Prostate gland (tissue), 2 donors: ENCODE measurements around the gene GAS1. TPM values are rescaled to one million over a fixed set of nuclear protein-coding genes. Genes with fewer than 3 reads are reported as not detected.

Experiments
- DNase-seq: peaks from one replicate; pipeline ENCODE4 v3.0.0-alpha.2; 2019; ENCODE audit warnings: low spot score
- H3K27ac ChIP-seq, 2 donors: fragments of 200-600 bp; sonication (generic); 2 replicates each; pipeline ENCODE4 v1.5.1; 2017 to 2019
- H3K27me3 ChIP-seq: fragments of 200-600 bp; sonication (generic); replicated peaks from 2 replicates; pipeline ENCODE4 v1.5.1; 2019; ENCODE audit not compliant: insufficient read depth
- H3K36me3 ChIP-seq, 2 donors: fragments of 200-600 bp; sonication (generic); 1 replicate in 1 of 2; 2 replicates in 1 of 2; pipeline versions ENCODE4 v1.5.1 to v1.8.1; 2017 to 2019
- H3K4me1 ChIP-seq: fragments of 200-600 bp; sonication (generic); replicated peaks from 2 replicates; pipeline ENCODE4 v1.5.1; 2019
- H3K4me3 ChIP-seq, 2 donors: fragments of 200-600 bp; sonication (generic); 2 replicates each; pipeline ENCODE4 v1.5.1; 2017 to 2019
- H3K9me3 ChIP-seq: fragments of 200-600 bp; sonication (generic); 2 replicates; pipeline ENCODE4 v1.5.1; 2017
- POLR2A ChIP-seq: fragments of 450-650 bp; IDR thresholded peaks from one replicate; pipeline ENCODE4 v1.6.1; 2016; ENCODE audit warnings: antibody characterized with exemption, mild to moderate bottlenecking
- POLR2AphosphoS5 ChIP-seq: sonication (generic); formaldehyde crosslinking; IDR thresholded peaks from one replicate; pipeline ENCODE4 v1.6.1; 2017; ENCODE audit warnings: antibody characterized with exemption
- WGBS: methylation state at CpG from one replicate; pipeline ENCODE4 v1.1.5; 2018; 5-methylcytosine and 5-hydroxymethylcytosine counted together
- intact Hi-C: fragments of 100-400 bp; cut with DNase I; formaldehyde crosslinking; loops from one replicate; pipeline ENCODE4 v1.14.2; 2022
- total RNA-seq, 2 donors: library from RNA; depleted of rRNA; stranded (reverse); fragments of >200 nt; gene quantifications; one replicate each; pipeline ENCODE4 v1.1.0, GENCODE V29; 2016
- TF ChIP-seq, protein P1 (sequence below), 4 experiments: fragments of 200-600 bp in 2 of 4; fragments of 450-650 bp in 2 of 4; sonication (generic) in 2 of 4; IDR thresholded peaks; 1 replicate in 3 of 4; 2 replicates in 1 of 4; pipeline ENCODE4 v1.5.1; 2016 to 2019; ENCODE audit warnings: antibody characterized with exemption in 4 of 4, mild to moderate bottlenecking in 2 of 4, moderate library complexity in 2 of 4

The GAS1 gene, protein sequence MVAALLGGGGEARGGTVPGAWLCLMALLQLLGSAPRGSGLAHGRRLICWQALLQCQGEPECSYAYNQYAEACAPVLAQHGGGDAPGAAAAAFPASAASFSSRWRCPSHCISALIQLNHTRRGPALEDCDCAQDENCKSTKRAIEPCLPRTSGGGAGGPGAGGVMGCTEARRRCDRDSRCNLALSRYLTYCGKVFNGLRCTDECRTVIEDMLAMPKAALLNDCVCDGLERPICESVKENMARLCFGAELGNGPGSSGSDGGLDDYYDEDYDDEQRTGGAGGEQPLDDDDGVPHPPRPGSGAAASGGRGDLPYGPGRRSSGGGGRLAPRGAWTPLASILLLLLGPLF
- 10 to 100 TPM; 41.9 to 82.1 TPM for total RNA-seq

DNA sequence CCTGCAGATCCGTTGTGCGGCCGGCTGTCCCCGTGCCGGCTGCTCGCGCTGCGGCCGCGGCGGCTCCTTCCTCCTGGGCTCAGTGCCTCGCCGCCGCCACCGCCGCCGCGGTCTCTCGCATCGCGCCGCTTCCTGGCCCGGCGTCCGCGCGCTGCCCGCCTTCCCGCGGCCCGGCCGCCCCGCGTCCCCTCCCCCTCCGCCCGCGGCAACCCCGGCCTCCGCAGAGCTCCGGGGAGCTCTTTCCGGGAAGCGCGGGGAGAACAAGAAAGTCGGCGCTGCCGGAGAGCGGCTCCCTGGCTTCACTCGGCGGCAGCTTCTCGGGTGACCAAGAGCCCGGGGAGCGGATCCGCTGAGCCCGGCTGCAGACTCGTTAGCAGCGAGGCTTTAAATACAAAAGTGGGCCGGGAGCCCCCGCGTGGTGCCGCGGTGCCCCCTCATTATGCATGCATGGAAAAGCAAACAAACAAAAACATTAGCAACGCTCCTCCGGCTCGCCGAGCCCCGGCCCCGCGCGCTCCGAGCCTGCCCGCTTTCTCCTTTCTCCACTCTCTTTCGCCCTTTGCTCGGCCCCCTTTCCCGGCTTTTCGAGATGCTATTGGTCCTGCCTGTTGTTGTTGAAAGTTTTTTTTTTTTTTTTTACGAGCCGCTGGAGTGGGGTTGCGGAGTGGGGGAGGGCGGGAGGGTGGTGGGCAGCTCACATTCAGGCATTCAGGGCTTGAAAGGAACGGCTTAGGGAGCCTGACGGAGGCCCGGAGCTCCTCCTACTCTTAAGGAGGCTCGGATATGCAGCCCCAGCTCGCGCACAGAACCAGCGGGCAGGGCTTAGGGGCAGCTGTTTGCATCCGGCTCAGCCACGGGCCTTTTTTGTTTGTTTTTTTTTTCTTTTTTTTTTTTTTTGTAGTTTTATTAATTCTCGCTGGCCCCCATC is at the start of gene GAS1:
Gene GAS1 (minus strand): TSS at position 361 of the 928 bp plus-strand sequence. CDS start 727 bp downstream, outside the sequence.
- DNase-seq = peak; percentile 90
- Histone ChIP-seq H3K36me3 (no peaks in the 10 kb centered on the region), H3K27ac (peak within 1 kb of the TSS; percentile 76 to 95), H3K9me3 (no peaks in the 10 kb centered on the region), H3K4me3 (peak within 1 kb of the TSS; percentile 71 to 80), H3K27me3 (no peaks in the 10 kb centered on the region), H3K4me1 (peaks cover 7% of the 10 kb centered on the region)
- intact Hi-C loops = loop anchor here (2.0 to 10.0 kb wide), 7 partner anchors 90 to 513 kb away; no protein-coding TSS in a partner anchor
- under 1% methylated on average over 84 of the region's 89 CpGs for WGBS
- TF ChIP-seq POLR2AphosphoS5 = peak; percentile 74
- TF ChIP-seq, protein P1, sequence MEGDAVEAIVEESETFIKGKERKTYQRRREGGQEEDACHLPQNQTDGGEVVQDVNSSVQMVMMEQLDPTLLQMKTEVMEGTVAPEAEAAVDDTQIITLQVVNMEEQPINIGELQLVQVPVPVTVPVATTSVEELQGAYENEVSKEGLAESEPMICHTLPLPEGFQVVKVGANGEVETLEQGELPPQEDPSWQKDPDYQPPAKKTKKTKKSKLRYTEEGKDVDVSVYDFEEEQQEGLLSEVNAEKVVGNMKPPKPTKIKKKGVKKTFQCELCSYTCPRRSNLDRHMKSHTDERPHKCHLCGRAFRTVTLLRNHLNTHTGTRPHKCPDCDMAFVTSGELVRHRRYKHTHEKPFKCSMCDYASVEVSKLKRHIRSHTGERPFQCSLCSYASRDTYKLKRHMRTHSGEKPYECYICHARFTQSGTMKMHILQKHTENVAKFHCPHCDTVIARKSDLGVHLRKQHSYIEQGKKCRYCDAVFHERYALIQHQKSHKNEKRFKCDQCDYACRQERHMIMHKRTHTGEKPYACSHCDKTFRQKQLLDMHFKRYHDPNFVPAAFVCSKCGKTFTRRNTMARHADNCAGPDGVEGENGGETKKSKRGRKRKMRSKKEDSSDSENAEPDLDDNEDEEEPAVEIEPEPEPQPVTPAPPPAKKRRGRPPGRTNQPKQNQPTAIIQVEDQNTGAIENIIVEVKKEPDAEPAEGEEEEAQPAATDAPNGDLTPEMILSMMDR (IDR thresholded peaks at IDR 0.05) = peak in 1 of 4 experiments; percentile 18
- TF ChIP-seq POLR2A = peak; percentile 32

DNA sequence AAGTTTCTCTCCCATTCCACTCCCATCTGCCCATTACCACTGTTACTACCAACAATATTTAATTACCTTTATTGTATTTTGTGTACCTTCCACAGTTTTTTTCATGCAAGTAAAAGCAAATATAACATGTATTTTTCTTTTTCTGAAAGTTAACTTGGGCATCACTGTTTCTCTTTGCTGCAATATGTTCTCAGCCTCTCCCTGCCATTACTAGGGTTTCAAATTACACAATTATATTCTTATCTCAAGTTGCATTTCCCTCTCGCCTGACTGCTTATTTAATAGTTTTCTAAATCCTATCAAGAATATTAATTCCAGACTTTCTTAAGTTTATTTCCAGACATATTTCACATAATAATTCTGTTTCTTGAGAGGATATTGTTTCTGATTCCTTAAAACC is 46.9 kb upstream of the GAS1 start:
- H3K36me3 ChIP-seq = no peaks in the 10 kb centered on the region
- no peaks in the 10 kb centered on the region for H3K4me1 ChIP-seq
- H3K9me3 ChIP-seq = no peaks in the 10 kb centered on the region
- intact Hi-C loops = loop anchor here (10.0 kb wide), 1 partner anchor 59 kb away; no protein-coding TSS in a partner anchor
- no peak overlapping the region for H3K27ac ChIP-seq
- no peak for DNase-seq
- H3K27me3 ChIP-seq = no peaks in the 10 kb centered on the region
- 4% methylated on average over 1 of the region's 1 CpG for WGBS
- H3K4me3 ChIP-seq = no peak overlapping the region
- TF ChIP-seq, protein P1 (IDR thresholded peaks at IDR 0.05) = no peak
- TF ChIP-seq POLR2AphosphoS5 (no peak), POLR2A (no peak)

DNA sequence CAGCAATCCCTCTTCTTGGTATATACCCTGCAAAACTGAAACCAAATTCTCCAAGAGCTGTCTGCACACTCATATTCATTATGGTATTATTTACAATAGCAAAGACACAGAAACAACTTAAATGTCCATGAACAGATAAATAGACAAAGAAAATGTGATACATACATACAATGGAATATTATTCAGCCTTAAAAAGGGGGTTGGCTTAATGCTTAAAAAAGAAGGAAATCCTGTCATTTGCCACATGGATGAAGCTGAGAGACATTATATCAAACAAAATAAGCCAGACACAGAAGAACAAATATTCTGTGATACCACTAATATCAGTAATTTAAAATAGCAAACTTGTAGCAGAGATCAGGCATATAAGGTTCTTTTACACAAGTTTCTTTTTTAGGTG is 46.5 kb upstream of the GAS1 start:
- no peak for TF ChIP-seq POLR2AphosphoS5
- TF ChIP-seq, protein P1 (IDR thresholded peaks at IDR 0.05) = no peak
- no peak for TF ChIP-seq POLR2A
- H3K9me3 ChIP-seq = no peaks in the 10 kb centered on the region
- no peaks in the 10 kb centered on the region for H3K27me3 ChIP-seq
- H3K36me3 ChIP-seq = no peaks in the 10 kb centered on the region
- intact Hi-C loops = loop anchor here (10.0 kb wide), 1 partner anchor 59 kb away; no protein-coding TSS in a partner anchor
- no peaks in the 10 kb centered on the region for H3K4me1 ChIP-seq
- H3K4me3 ChIP-seq = no peak overlapping the region
- no peak overlapping the region for H3K27ac ChIP-seq
- no peak for DNase-seq

DNA sequence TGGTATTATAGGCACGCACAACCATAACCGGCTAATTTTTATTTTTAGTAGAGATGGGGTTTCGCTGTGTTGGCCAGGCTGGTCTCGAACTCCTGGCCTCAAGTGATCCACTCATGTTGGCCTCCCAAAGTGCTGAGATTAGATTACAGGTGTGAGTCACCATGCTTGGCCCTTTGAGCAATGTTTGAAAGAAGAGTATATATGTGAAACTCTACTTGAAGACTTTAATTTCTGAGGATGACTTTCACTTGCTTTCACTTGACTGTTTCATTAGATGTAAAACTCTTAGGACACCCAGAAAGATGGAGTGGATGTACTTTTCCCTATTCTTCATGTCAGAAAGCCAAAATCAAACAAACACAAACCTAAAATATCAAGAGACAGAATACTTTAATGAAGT is 43.8 kb upstream of the GAS1 start:
- no peaks in the 10 kb centered on the region for H3K4me1 ChIP-seq
- H3K27ac ChIP-seq = no peak overlapping the region
- no peaks in the 10 kb centered on the region for H3K27me3 ChIP-seq
- WGBS = 88% methylated on average over 4 of the region's 4 CpGs
- no peaks in the 10 kb centered on the region for H3K9me3 ChIP-seq
- no peak overlapping the region for H3K4me3 ChIP-seq
- no peak for DNase-seq
- no peak for TF ChIP-seq POLR2AphosphoS5
- no peak for TF ChIP-seq POLR2A
- TF ChIP-seq, protein P1 (IDR thresholded peaks at IDR 0.05) = no peak
- intact Hi-C loops = loop anchor here (10.0 kb wide), 1 partner anchor 56 kb away; no protein-coding TSS in a partner anchor
- H3K36me3 ChIP-seq = no peaks in the 10 kb centered on the region
